Astrocyte (in vitro differentiated cells and primary cell): ENCODE results near the gene CNMD. TPM values are rescaled to one million over a fixed set of nuclear protein-coding genes. Genes with fewer than 3 reads are reported as not detected.
"Not testable (repeated sequence)": the region's sequence is repeated elsewhere in the genome, so short reads cannot be mapped to it uniquely, and the experiment has no call there.

Experiments used
- DNase-seq: peaks from one replicate; pipeline ENCODE4 v3.0.0-alpha.2; 2010; ENCODE audit warnings: low read depth
- FAIRE-seq: peaks from 2 replicates; lab custom pipeline; 2011; peaks lifted over from hg19 to GRCh38; lab: Jason Lieb, UNC
- H2AFZ ChIP-seq: 2 replicates; pipeline ENCODE4 v1.6.0; 2012; ENCODE audit warnings: low read depth, low read length, inconsistent platforms
- H3K27ac ChIP-seq: 2 replicates; pipeline ENCODE4 v1.5.1; 2011; ENCODE audit warnings: low read depth, low read length, inconsistent platforms
- H3K27me3 ChIP-seq: 2 replicates; pipeline ENCODE4 v1.6.0; 2011; ENCODE audit warnings: low read length, inconsistent platforms; ENCODE audit not compliant: insufficient read depth
- H3K36me3 ChIP-seq: 2 replicates; pipeline ENCODE4 v1.5.1; 2011; ENCODE audit warnings: low read length, inconsistent platforms; ENCODE audit not compliant: insufficient read depth
- H3K4me1 ChIP-seq: 2 replicates; pipeline ENCODE4 v1.5.1; 2011; ENCODE audit warnings: low read length, inconsistent platforms; ENCODE audit not compliant: insufficient read depth
- H3K4me2 ChIP-seq: 2 replicates; pipeline ENCODE4 v1.6.0; 2012; ENCODE audit warnings: low read length, inconsistent platforms
- H3K4me3 ChIP-seq: 2 replicates; pipeline ENCODE4 v1.5.1; 2011; ENCODE audit warnings: low read depth, mild to moderate bottlenecking, low read length, inconsistent platforms; ENCODE audit not compliant: insufficient read depth
- H3K79me2 ChIP-seq: 2 replicates; pipeline ENCODE4 v1.6.0; 2012; ENCODE audit warnings: mild to moderate bottlenecking, low read length, inconsistent platforms; ENCODE audit not compliant: insufficient read depth
- H3K9ac ChIP-seq: 2 replicates; pipeline ENCODE4 v1.6.0; 2012; ENCODE audit warnings: mild to moderate bottlenecking, low read length, inconsistent platforms
- H3K9me3 ChIP-seq: 2 replicates; pipeline ENCODE4 v1.5.1; 2012; ENCODE audit warnings: low read depth, mild to moderate bottlenecking, low read length, inconsistent platforms; ENCODE audit not compliant: insufficient read depth
- H4K20me1 ChIP-seq: 2 replicates; pipeline ENCODE4 v1.6.0; 2012; ENCODE audit warnings: low read length, inconsistent platforms; ENCODE audit not compliant: insufficient read depth
- H3K27ac Mint-ChIP-seq: one replicate; pipeline ENCODE4 v1.8.0; 2021; ENCODE audit warnings: mild to moderate bottlenecking, mixed read lengths; ENCODE audit not compliant: unreplicated experiment
- H3K27me3 Mint-ChIP-seq: one replicate; pipeline ENCODE4 v1.8.0; 2021; ENCODE audit warnings: low read depth, mixed read lengths; ENCODE audit not compliant: unreplicated experiment
- H3K36me3 Mint-ChIP-seq: one replicate; pipeline ENCODE4 v1.8.0; 2021; ENCODE audit warnings: low read depth, mixed read lengths; ENCODE audit not compliant: unreplicated experiment
- H3K4me1 Mint-ChIP-seq: one replicate; pipeline ENCODE4 v1.8.0; 2021; ENCODE audit warnings: low read depth, mixed read lengths; ENCODE audit not compliant: unreplicated experiment
- H3K4me3 Mint-ChIP-seq: one replicate; pipeline ENCODE4 v1.8.0; 2021; ENCODE audit warnings: mild to moderate bottlenecking, moderate library complexity, mixed read lengths; ENCODE audit not compliant: unreplicated experiment
- H3K9me3 Mint-ChIP-seq: one replicate; pipeline ENCODE4 v1.8.0; 2021; ENCODE audit warnings: mild to moderate bottlenecking, mixed read lengths; ENCODE audit not compliant: unreplicated experiment
- EZH2 ChIP-seq: IDR thresholded peaks from 2 replicates; pipeline ENCODE4 v1.6.1; 2012; ENCODE audit warnings: mild to moderate bottlenecking, low read length, inconsistent platforms; ENCODE audit not compliant: insufficient read depth
- total RNA-seq: library from RNA; stranded (reverse); gene quantifications from 2 replicates; pipeline ENCODE4 v1.2.1, GENCODE V29; 2021
- TF ChIP-seq, protein P1 (sequence below): IDR thresholded peaks from 2 replicates; pipeline ENCODE4 v1.5.1; 2011; ENCODE audit warnings: low read depth, mild to moderate bottlenecking, inconsistent platforms, low read length, moderate library complexity; ENCODE audit not compliant: insufficient read depth

The CNMD gene
- total RNA-seq, 1 donor from 2014 or later = not detected

DNA sequence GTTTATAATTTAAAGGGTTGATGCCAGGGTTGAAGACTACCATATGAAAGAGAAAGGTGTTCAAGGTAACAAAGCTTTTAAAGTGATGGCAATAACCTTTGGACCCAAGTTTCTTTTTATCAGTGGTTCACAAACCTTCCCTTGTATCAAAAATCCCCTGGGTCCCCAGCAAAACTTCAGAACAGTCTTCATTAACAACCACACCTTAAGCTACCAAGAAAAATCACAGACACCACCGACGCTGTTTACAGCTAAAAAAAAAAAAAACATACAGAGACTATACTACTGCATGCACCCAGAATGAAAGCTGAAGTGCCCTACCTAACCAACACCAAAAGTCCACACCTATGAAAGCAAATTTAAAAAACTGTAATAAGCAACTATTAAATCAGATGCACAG, 13.4 kb downstream of the CNMD start:
- no peaks in the 10 kb centered on the region for H3K27me3 Mint-ChIP-seq
- no peak overlapping the region for H3K27ac Mint-ChIP-seq
- no peaks in the 10 kb centered on the region for H3K9me3 ChIP-seq
- H3K4me3 ChIP-seq = no peak overlapping the region
- no peak overlapping the region for H3K27ac ChIP-seq
- DNase-seq (no peak), FAIRE-seq (no peak)
- H4K20me1 ChIP-seq = no peaks in the 10 kb centered on the region
- H3K4me1 Mint-ChIP-seq = peaks cover 3% of the 10 kb centered on the region
- no peaks in the 10 kb centered on the region for H3K4me1 ChIP-seq
- no peaks in the 10 kb centered on the region for H3K27me3 ChIP-seq
- no peaks in the 10 kb centered on the region for H3K36me3 ChIP-seq
- no peaks in the 10 kb centered on the region for H3K9me3 Mint-ChIP-seq
- no peaks in the 10 kb centered on the region for H3K36me3 Mint-ChIP-seq
- no peak overlapping the region for H3K9ac ChIP-seq
- no peaks in the 10 kb centered on the region for H3K79me2 ChIP-seq
- no peak for TF ChIP-seq EZH2
- TF ChIP-seq, protein P1, sequence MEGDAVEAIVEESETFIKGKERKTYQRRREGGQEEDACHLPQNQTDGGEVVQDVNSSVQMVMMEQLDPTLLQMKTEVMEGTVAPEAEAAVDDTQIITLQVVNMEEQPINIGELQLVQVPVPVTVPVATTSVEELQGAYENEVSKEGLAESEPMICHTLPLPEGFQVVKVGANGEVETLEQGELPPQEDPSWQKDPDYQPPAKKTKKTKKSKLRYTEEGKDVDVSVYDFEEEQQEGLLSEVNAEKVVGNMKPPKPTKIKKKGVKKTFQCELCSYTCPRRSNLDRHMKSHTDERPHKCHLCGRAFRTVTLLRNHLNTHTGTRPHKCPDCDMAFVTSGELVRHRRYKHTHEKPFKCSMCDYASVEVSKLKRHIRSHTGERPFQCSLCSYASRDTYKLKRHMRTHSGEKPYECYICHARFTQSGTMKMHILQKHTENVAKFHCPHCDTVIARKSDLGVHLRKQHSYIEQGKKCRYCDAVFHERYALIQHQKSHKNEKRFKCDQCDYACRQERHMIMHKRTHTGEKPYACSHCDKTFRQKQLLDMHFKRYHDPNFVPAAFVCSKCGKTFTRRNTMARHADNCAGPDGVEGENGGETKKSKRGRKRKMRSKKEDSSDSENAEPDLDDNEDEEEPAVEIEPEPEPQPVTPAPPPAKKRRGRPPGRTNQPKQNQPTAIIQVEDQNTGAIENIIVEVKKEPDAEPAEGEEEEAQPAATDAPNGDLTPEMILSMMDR = no peak
- no peak overlapping the region for H3K4me2 ChIP-seq
- no peak overlapping the region for H3K4me3 Mint-ChIP-seq
- H2AFZ ChIP-seq = no peak overlapping the region

DNA sequence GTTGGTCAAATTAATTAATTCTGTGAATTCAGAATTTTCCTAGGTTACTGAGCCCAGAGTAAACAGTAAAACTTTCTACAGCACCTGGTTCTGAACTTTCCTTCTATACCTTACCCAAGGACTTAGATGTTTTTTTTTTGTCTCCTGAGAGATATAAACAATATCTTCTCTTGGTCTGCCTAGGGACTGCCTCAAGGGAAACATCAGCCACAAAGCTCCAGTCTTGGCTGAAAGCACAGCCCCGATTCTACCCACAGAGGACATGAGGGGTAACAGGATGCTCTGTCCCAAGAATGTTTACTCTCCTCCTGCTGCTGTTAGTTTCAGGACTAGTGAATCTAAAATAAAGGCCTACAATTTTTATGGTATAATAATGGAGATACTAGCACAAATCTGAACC, 14.3 kb downstream of the CNMD start:
- H3K27me3 Mint-ChIP-seq = no peaks in the 10 kb centered on the region
- FAIRE-seq (no peak), DNase-seq (no peak)
- no peaks in the 10 kb centered on the region for H3K9me3 Mint-ChIP-seq
- Histone ChIP-seq H4K20me1 (no peaks in the 10 kb centered on the region), H3K4me1 (no peaks in the 10 kb centered on the region), H3K4me2 (no peak overlapping the region), H3K9me3 (no peaks in the 10 kb centered on the region), H3K27ac (no peak overlapping the region), H3K79me2 (no peaks in the 10 kb centered on the region), H3K4me3 (no peak overlapping the region), H2AFZ (no peak overlapping the region), H3K27me3 (no peaks in the 10 kb centered on the region), H3K9ac (no peak overlapping the region), H3K36me3 (no peaks in the 10 kb centered on the region)
- H3K4me1 Mint-ChIP-seq = peaks cover 3% of the 10 kb centered on the region
- H3K4me3 Mint-ChIP-seq = no peak overlapping the region
- H3K36me3 Mint-ChIP-seq = no peaks in the 10 kb centered on the region
- H3K27ac Mint-ChIP-seq = no peak overlapping the region
- no peak for TF ChIP-seq EZH2
- TF ChIP-seq, protein P1 = no peak

DNA sequence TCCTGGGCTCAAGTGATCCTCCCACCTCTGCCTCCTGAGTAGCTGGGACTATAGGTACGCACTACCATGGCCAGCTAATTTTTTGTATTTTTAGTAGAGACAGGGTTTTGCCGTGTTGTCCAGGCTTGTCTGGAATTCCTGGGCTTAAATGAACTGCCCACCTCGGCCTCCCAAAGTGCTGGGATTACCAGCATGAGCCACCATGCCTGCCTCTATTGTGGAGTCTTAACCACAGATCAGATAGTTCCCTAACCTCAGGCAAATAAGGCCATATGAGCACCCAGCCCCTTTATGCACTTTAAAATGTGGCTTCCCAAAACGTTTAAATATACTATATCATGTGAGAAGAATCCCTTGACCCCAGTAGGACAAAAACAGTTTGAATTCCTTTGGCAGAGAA, 16.4 kb downstream of the CNMD start:
- Histone ChIP-seq H3K27me3 (no peaks in the 10 kb centered on the region), H3K36me3 (no peaks in the 10 kb centered on the region), H3K4me2 (no peak overlapping the region), H4K20me1 (no peaks in the 10 kb centered on the region), H3K4me3 (no peak overlapping the region), H2AFZ (no peak overlapping the region), H3K9ac (no peak overlapping the region), H3K27ac (no peak overlapping the region), H3K9me3 (no peaks in the 10 kb centered on the region), H3K79me2 (no peaks in the 10 kb centered on the region), H3K4me1 (no peaks in the 10 kb centered on the region)
- H3K9me3 Mint-ChIP-seq = peaks cover 14% of the 10 kb centered on the region
- FAIRE-seq (no peak), DNase-seq (no peak)
- TF ChIP-seq, protein P1 = no peak
- no peak for TF ChIP-seq EZH2
- no peak overlapping the region for H3K4me3 Mint-ChIP-seq
- H3K4me1 Mint-ChIP-seq = no peaks in the 10 kb centered on the region
- no peak overlapping the region for H3K27ac Mint-ChIP-seq
- H3K27me3 Mint-ChIP-seq = no peaks in the 10 kb centered on the region
- H3K36me3 Mint-ChIP-seq = no peaks in the 10 kb centered on the region

DNA sequence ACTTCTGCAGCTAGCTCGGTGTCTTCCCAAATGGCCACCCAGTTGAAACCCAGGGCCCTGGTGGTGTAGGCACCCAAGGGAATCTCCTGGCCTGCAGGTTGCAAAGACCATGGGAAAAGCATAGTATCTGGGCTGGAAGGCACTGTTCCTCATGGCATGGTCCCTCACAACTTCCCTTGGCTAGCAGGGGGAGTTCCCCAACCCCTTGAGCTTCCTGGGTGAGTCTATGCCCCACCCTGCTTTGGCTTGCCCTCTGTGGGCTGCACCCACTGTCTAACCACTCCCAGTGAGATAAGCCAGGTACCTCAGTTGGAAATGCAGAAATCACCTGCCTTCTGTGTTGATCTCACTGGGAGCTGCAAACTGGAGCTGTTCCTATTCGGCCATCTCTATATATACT, 18.3 kb downstream of the CNMD start:
- H2AFZ ChIP-seq, H3K9ac ChIP-seq, H3K9me3 ChIP-seq, H3K27ac ChIP-seq, H3K27me3 ChIP-seq, FAIRE-seq, H3K4me2 ChIP-seq, H3K79me2 ChIP-seq, H3K27me3 Mint-ChIP-seq, H3K27ac Mint-ChIP-seq, H4K20me1 ChIP-seq, H3K4me3 ChIP-seq, H3K4me1 ChIP-seq, H3K4me3 Mint-ChIP-seq, H3K4me1 Mint-ChIP-seq, DNase-seq, H3K36me3 Mint-ChIP-seq, H3K36me3 ChIP-seq: not testable (repeated sequence)
- H3K9me3 Mint-ChIP-seq = peaks cover 23% of the 10 kb centered on the region
